PC-9 (cell line): Measurements from ENCODE around the gene XAB2. TPM values are rescaled to one million over a fixed set of nuclear protein-coding genes. Genes with fewer than 3 reads are reported as not detected.

ENCODE experiments used
- BruUV-seq: library from RNA; stranded (reverse); fragments of 400-500 nt; replicated peaks from 2 replicates; lab custom pipeline; 2021; lab: Mats Ljungman, UMichigan
- CTCF ChIA-PET: fragments of 300-600 bp; sonication (Branson Sonifier 250); formaldehyde crosslinking; loops from one replicate; lab custom pipeline; 2022; ENCODE audit warnings: antibody characterized with exemption; lab: Charles Lee
- POLR2A ChIA-PET: fragments of 300-600 bp; sonication (Branson Sonifier 250); formaldehyde crosslinking; loops from one replicate; lab custom pipeline; 2022; ENCODE audit warnings: antibody characterized with exemption; ENCODE audit not compliant: unreplicated experiment; lab: Charles Lee
- DNase-seq, 2 experiments: peaks; one replicate each; pipeline versions ENCODE4 v3.0.0 to v3.0.0-alpha.2; 2015 to 2022; ENCODE audit warnings: mixed read lengths in 1 of 2
- H2AFZ ChIP-seq: fragments of 200-600 bp; sonication (generic); 2 replicates; pipeline ENCODE4 v1.8.1; 2017; ENCODE audit warnings: antibody characterized with exemption
- H3F3A ChIP-seq: fragments of 200-600 bp; sonication (generic); 2 replicates; pipeline ENCODE4 v1.8.1; 2017; ENCODE audit warnings: antibody characterized with exemption, mild to moderate bottlenecking, low read depth; ENCODE audit not compliant: insufficient read depth
- H3K27ac ChIP-seq: fragments of 200-600 bp; sonication (generic); 2 replicates; pipeline ENCODE4 v1.6.1; 2016; ENCODE audit warnings: mixed run types
- H3K27me3 ChIP-seq: fragments of 200-600 bp; sonication (generic); 2 replicates; pipeline ENCODE4 v1.6.1; 2016; ENCODE audit warnings: low read depth, mixed run types; ENCODE audit not compliant: insufficient read depth
- H3K36me3 ChIP-seq: fragments of 200-600 bp; sonication (generic); 2 replicates; pipeline ENCODE4 v1.6.1; 2016; ENCODE audit warnings: low read depth, mixed run types
- H3K4me1 ChIP-seq: fragments of 200-600 bp; sonication (generic); replicated peaks from 2 replicates; pipeline ENCODE4 v1.6.1; 2016; ENCODE audit warnings: mixed run types; ENCODE audit not compliant: insufficient read depth
- H3K4me2 ChIP-seq: fragments of 200-600 bp; sonication (generic); 2 replicates; pipeline ENCODE4 v1.6.1; 2017; ENCODE audit warnings: mixed run types
- H3K4me3 ChIP-seq: fragments of 200-600 bp; sonication (generic); 2 replicates; pipeline ENCODE4 v1.6.1; 2016; ENCODE audit warnings: mixed run types
- H3K79me2 ChIP-seq: fragments of 200-600 bp; sonication (generic); 2 replicates; pipeline ENCODE4 v1.6.1; 2017; ENCODE audit warnings: low read depth, mixed run types
- H3K9me2 ChIP-seq: fragments of 200-600 bp; sonication (generic); 2 replicates; pipeline ENCODE4 v1.8.1; 2017; ENCODE audit warnings: mild to moderate bottlenecking; ENCODE audit not compliant: insufficient read depth
- H3K9me3 ChIP-seq: fragments of 200-600 bp; sonication (generic); 2 replicates; pipeline ENCODE4 v1.8.1; 2016; ENCODE audit warnings: low read depth; ENCODE audit not compliant: insufficient read depth
- H4K20me1 ChIP-seq: fragments of 200-600 bp; sonication (generic); 2 replicates; pipeline ENCODE4 v1.8.1; 2017; ENCODE audit not compliant: insufficient read depth
- EZH2 ChIP-seq: fragments of 200-600 bp; sonication (generic); IDR thresholded peaks from 2 replicates; pipeline ENCODE4 v1.8.0; 2017; ENCODE audit warnings: antibody characterized with exemption, low read depth
- intact Hi-C: fragments of 100-400 bp; cut with micrococcal nuclease; formaldehyde crosslinking; loops from one replicate; pipeline ENCODE4 v1.10.0; 2022; ENCODE audit not compliant: unreplicated experiment
- microRNA-seq: library from miRNA; unstranded; fragments of <30 nt; microRNA quantifications from one replicate; pipeline ENCODE4 v1.2.0, GENCODE V29; 2021; ENCODE audit warnings: borderline number of aligned reads, borderline replicate concordance
- total RNA-seq: library from RNA; stranded (reverse); gene quantifications from 2 replicates; pipeline ENCODE4 v1.2.3, GENCODE V29; 2021
- TF ChIP-seq, protein P1 (sequence below): fragments of 200-600 bp; sonication (generic); conservative IDR thresholded peaks from 2 replicates; pipeline ENCODE4 v1.6.1; 2017; ENCODE audit warnings: mixed run types, antibody characterized with exemption, mild to moderate bottlenecking, moderate library complexity

Gene XAB2
- total RNA-seq, 1 experiment from 2014 or later: 44.9 TPM

DNA sequence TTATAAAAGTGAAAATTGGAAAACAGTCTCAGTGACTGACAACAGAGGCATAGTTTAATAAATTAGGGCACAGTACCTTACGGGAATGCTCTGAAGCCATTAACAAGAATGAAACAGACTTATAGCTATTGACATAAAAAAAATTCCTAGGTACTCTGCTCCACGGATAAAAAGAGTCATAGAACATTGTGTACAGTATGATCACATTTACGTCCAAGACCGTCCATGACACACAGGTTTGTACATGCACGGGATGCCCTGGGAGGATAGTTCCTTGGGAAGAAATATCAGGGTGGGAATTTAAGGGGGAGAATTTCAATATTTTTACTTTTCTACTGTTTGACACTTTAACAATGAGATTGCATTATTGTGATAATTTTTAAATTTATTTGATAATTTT, 58.6 kb downstream of the XAB2 start:
- BruUV-seq: no TSS peak
- no peaks in the 10 kb centered on the region for H4K20me1 ChIP-seq
- ChIA-PET POLR2A (no interaction called here), CTCF (no interaction called here)
- no peak for DNase-seq
- no peak for TF ChIP-seq EZH2
- TF ChIP-seq, protein P1, sequence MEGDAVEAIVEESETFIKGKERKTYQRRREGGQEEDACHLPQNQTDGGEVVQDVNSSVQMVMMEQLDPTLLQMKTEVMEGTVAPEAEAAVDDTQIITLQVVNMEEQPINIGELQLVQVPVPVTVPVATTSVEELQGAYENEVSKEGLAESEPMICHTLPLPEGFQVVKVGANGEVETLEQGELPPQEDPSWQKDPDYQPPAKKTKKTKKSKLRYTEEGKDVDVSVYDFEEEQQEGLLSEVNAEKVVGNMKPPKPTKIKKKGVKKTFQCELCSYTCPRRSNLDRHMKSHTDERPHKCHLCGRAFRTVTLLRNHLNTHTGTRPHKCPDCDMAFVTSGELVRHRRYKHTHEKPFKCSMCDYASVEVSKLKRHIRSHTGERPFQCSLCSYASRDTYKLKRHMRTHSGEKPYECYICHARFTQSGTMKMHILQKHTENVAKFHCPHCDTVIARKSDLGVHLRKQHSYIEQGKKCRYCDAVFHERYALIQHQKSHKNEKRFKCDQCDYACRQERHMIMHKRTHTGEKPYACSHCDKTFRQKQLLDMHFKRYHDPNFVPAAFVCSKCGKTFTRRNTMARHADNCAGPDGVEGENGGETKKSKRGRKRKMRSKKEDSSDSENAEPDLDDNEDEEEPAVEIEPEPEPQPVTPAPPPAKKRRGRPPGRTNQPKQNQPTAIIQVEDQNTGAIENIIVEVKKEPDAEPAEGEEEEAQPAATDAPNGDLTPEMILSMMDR: no peak
- no peaks in the 10 kb centered on the region for H3K79me2 ChIP-seq
- no peaks in the 10 kb centered on the region for H3K27me3 ChIP-seq
- H3K4me1 ChIP-seq: 0 out of 2 replicates have a peak, but pooled peaks cover 8% of the 10 kb centered on the region
- H3K4me2 ChIP-seq: no peak overlapping the region
- intact Hi-C loops: no loop called here
- no peak overlapping the region for H3K27ac ChIP-seq
- peaks cover 31% of the 10 kb centered on the region for H3F3A ChIP-seq
- H3K4me3 ChIP-seq: no peak overlapping the region
- no peaks in the 10 kb centered on the region for H3K9me3 ChIP-seq
- no peaks in the 10 kb centered on the region for H3K9me2 ChIP-seq
- no peaks in the 10 kb centered on the region for H3K36me3 ChIP-seq
- H2AFZ ChIP-seq: no peak overlapping the region

Small RNA genes within 50 kb of the gene (microRNA-seq; reads per million reads assigned to microRNA genes)
- not detected for gene MIR6792

Other genes with a start within 250 kb of the XAB2 start
- gene PEX11G, start 140.5 kb downstream of the XAB2 start, total RNA-seq: 10.5 and 16.0 TPM in 2 replicates
- gene ZNF358, start 113.4 kb downstream of the XAB2 start, total RNA-seq: 60.7 and 85.3 TPM in 2 replicates
- gene MCOLN1, start 106.9 kb downstream of the XAB2 start, total RNA-seq: 10.4 and 16.0 TPM in 2 replicates
- gene PNPLA6, start 93.8 kb downstream of the XAB2 start, total RNA-seq: 121 and 139 TPM in 2 replicates
- gene CAMSAP3, start 33.7 kb downstream of the XAB2 start, total RNA-seq: 25.9 and 27.8 TPM in 2 replicates
- gene PET100, start 248 bp upstream of the XAB2 start, total RNA-seq: 149 and 222 TPM in 2 replicates
- gene PCP2, start 4.2 kb upstream of the XAB2 start, total RNA-seq: 0.92 and 1.0 TPM in 2 replicates
- 148 and 201 TPM in 2 replicates for gene STXBP2, start 7.6 kb upstream of the XAB2 start, total RNA-seq
- not detected in 2 replicates for gene RETN, start 39.5 kb upstream of the XAB2 start, total RNA-seq
- gene MCEMP1, start 47.5 kb upstream of the XAB2 start, total RNA-seq: not detected in 2 replicates
- 81.2 and 103 TPM in 2 replicates for gene TRAPPC5, start 51.3 kb upstream of the XAB2 start, total RNA-seq
- not detected in 2 replicates for gene FCER2, start 72.6 kb upstream of the XAB2 start, total RNA-seq
- gene CLEC4G, start 102.6 kb upstream of the XAB2 start, total RNA-seq: not detected in 2 replicates
- gene CD209, start 118.0 kb upstream of the XAB2 start, total RNA-seq: not detected in 2 replicates
- not detected in 2 replicates for gene CLEC4M, start 133.7 kb upstream of the XAB2 start, total RNA-seq
- 13.1 and 19.2 TPM in 2 replicates for gene EVI5L, start 200.7 kb upstream of the XAB2 start, total RNA-seq
- 12.9 and 20.3 TPM in 2 replicates for gene PRR36, start 244.8 kb upstream of the XAB2 start, total RNA-seq